Stimulated activated naive CD4-positive, alpha-beta T cell (primary cell): ENCODE results near the gene PLPPR4.

Experiments
- DNase-seq, 6 experiments: peaks; one replicate each; lab custom pipeline; 2025; lab: John Stamatoyannopoulos, UW

Gene PLPPR4

GRCh38 chr1:99348397-99349132, 84.3 kb downstream of the PLPPR4 start:
- DNase-seq = no peak

GRCh38 chr1:99352821-99353220, 88.5 kb downstream of the PLPPR4 start:
- DNase-seq = no peak

- no peak for DNase-seq
Observed at GRCh38 chr1:99358770-99359169, 94.5 kb downstream of the PLPPR4 start.
